Neural cell (in vitro differentiated cells): ENCODE data around the gene FHDC1. TPM values are rescaled to one million over a fixed set of nuclear protein-coding genes. Genes with fewer than 3 reads are reported as not detected.

Source experiments
- H2AFZ ChIP-seq: fragments of 200-600, 300-800 bp; sonication (generic), shearing (Covaris generic); 2 replicates; pipeline ENCODE4 v1.6.0; 2014; ENCODE audit warnings: low read depth, mild to moderate bottlenecking, antibody characterized with exemption, low read length, moderate library complexity
- H3F3A ChIP-seq: fragments of 200-600 bp; shearing (Covaris generic); 2 replicates; pipeline ENCODE4 v1.6.1; 2016; ENCODE audit warnings: mild to moderate bottlenecking, moderate library complexity, mixed read lengths, antibody characterized with exemption, low read length; ENCODE audit not compliant: insufficient read depth, poor library complexity, severe bottlenecking
- H3K27ac ChIP-seq: fragments of 200-600, 300-800 bp; sonication (generic), shearing (Covaris generic); 2 replicates; pipeline ENCODE4 v1.5.1; 2014; ENCODE audit warnings: mild to moderate bottlenecking, low read length, moderate library complexity
- H3K27me3 ChIP-seq: fragments of 300-800, 200-600 bp; sonication (generic), shearing (Covaris generic); 2 replicates; pipeline ENCODE4 v1.6.0; 2014; ENCODE audit warnings: mild to moderate bottlenecking, low read depth, low read length, moderate library complexity; ENCODE audit not compliant: insufficient read depth
- H3K36me3 ChIP-seq: fragments of 300-800, 200-600 bp; sonication (generic), shearing (Covaris generic); 2 replicates; pipeline ENCODE4 v1.5.1; 2014; ENCODE audit warnings: mild to moderate bottlenecking, antibody characterized with exemption, low read length, moderate library complexity; ENCODE audit not compliant: insufficient read depth
- H3K4me2 ChIP-seq: fragments of 300-800, 200-600 bp; sonication (generic), shearing (Covaris generic); 2 replicates; pipeline ENCODE4 v1.6.0; 2014; ENCODE audit warnings: mild to moderate bottlenecking, low read length
- H3K4me3 ChIP-seq: fragments of 300-800, 200-600 bp; sonication (generic), shearing (Covaris generic); 2 replicates; pipeline ENCODE4 v1.5.1; 2014; ENCODE audit warnings: mild to moderate bottlenecking, low read length, moderate library complexity
- H3K79me2 ChIP-seq: fragments of 200-600 bp; shearing (Covaris generic); replicated peaks from 2 replicates; pipeline ENCODE4 v1.6.0; 2014; ENCODE audit warnings: mild to moderate bottlenecking, low read length, moderate library complexity; ENCODE audit not compliant: insufficient read depth
- H3K9ac ChIP-seq: fragments of 300-800, 200-600 bp; sonication (generic), shearing (Covaris generic); 2 replicates; pipeline ENCODE4 v1.6.1; 2016; ENCODE audit warnings: mild to moderate bottlenecking, low read length, mixed read lengths
- H3K9me2 ChIP-seq: fragments of 200-600 bp; shearing (Covaris generic); 2 replicates; pipeline ENCODE4 v1.6.1; 2016; ENCODE audit warnings: mild to moderate bottlenecking, low read length, mixed read lengths; ENCODE audit not compliant: insufficient read depth
- H3K9me3 ChIP-seq: fragments of 200-600, 300-800 bp; sonication (generic), shearing (Covaris generic); 2 replicates; pipeline ENCODE4 v1.6.1; 2016; ENCODE audit warnings: mild to moderate bottlenecking, mixed run types, low read length, moderate library complexity, mixed read lengths
- H4K20me1 ChIP-seq: fragments of 200-600 bp; shearing (Covaris generic); 2 replicates; pipeline ENCODE4 v1.6.1; 2016; ENCODE audit warnings: mild to moderate bottlenecking, mixed run types; ENCODE audit not compliant: insufficient read depth
- CTCF ChIP-seq: fragments of 450-650 bp; IDR thresholded peaks from 2 replicates; pipeline ENCODE4 v1.5.1; 2014; ENCODE audit warnings: antibody characterized with exemption, mild to moderate bottlenecking, moderate library complexity; ENCODE audit not compliant: poor library complexity, severe bottlenecking
- EP300 ChIP-seq: fragments of 450-650 bp; conservative IDR thresholded peaks from 2 replicates; pipeline ENCODE4 v1.6.1; 2014; ENCODE audit warnings: antibody characterized with exemption, mild to moderate bottlenecking, moderate library complexity; ENCODE audit not compliant: poor library complexity, severe bottlenecking
- EZH2 ChIP-seq: fragments of 200-600, 300-800 bp; shearing (Covaris generic), sonication (generic); IDR thresholded peaks from 2 replicates; pipeline ENCODE4 v1.6.1; 2014; ENCODE audit warnings: antibody characterized with exemption, low read length, borderline replicate concordance, mild to moderate bottlenecking; ENCODE audit not compliant: insufficient read depth, poor library complexity, severe bottlenecking
- MXI1 ChIP-seq: fragments of 450-650 bp; conservative IDR thresholded peaks from 2 replicates; pipeline ENCODE4 v1.6.1; 2014; ENCODE audit warnings: antibody characterized with exemption, mild to moderate bottlenecking; ENCODE audit not compliant: poor library complexity, severe bottlenecking
- POLR2AphosphoS5 ChIP-seq: IDR thresholded peaks from 2 replicates; pipeline ENCODE4 v1.6.1; 2012
- RAD21 ChIP-seq: fragments of 450-650 bp; conservative IDR thresholded peaks from 2 replicates; pipeline ENCODE4 v1.6.1; 2014; ENCODE audit warnings: antibody characterized with exemption, mild to moderate bottlenecking, moderate library complexity
- REST ChIP-seq: IDR thresholded peaks from 2 replicates; pipeline ENCODE4 v1.6.1; 2012; ENCODE audit warnings: borderline replicate concordance
- SMC3 ChIP-seq: fragments of 450-650 bp; conservative IDR thresholded peaks from 2 replicates; pipeline ENCODE4 v1.6.1; 2014; ENCODE audit warnings: antibody characterized with exemption, mild to moderate bottlenecking, moderate library complexity; ENCODE audit not compliant: poor library complexity
- TAF1 ChIP-seq: IDR thresholded peaks from 2 replicates; pipeline ENCODE4 v1.6.1; 2012; ENCODE audit warnings: low read depth
- polyA plus RNA-seq: library from polyadenylated mRNA; depleted of rRNA; stranded (reverse); fragments of >200 nt; gene quantifications from 2 replicates; pipeline ENCODE4 v1.2.3, GENCODE V29; 2014

FHDC1 gene
- polyA plus RNA-seq, 1 donor from 2014 or later = 11.4 TPM

GRCh38 chr4:153004081-153004850 lies 68.1 kb downstream of the FHDC1 start:
- H3K9me3 ChIP-seq = no peaks in the 10 kb centered on the region
- no peak overlapping the region for H2AFZ ChIP-seq
- H3F3A ChIP-seq = no peaks in the 10 kb centered on the region
- H3K9ac ChIP-seq = no peak overlapping the region
- TF ChIP-seq EP300 (no peak), TAF1 (no peak), REST (no peak), RAD21 (no peak)
- H3K27me3 ChIP-seq = no peaks in the 10 kb centered on the region
- no peaks in the 10 kb centered on the region for H3K79me2 ChIP-seq
- no peaks in the 10 kb centered on the region for H3K9me2 ChIP-seq
- no peaks in the 10 kb centered on the region for H4K20me1 ChIP-seq
- H3K4me3 ChIP-seq = no peak overlapping the region
- H3K4me2 ChIP-seq = no peak overlapping the region
- H3K27ac ChIP-seq = no peak overlapping the region
- H3K36me3 ChIP-seq = no peaks in the 10 kb centered on the region

GRCh38 chr4:153005899-153006381 lies 69.8 kb downstream of the FHDC1 start:
- Histone ChIP-seq H3K4me3 (no peak overlapping the region), H2AFZ (no peak overlapping the region)
- TF ChIP-seq MXI1 (no peak), POLR2AphosphoS5 (no peak), EP300 (no peak), TAF1 (no peak), SMC3 (no peak), EZH2 (no peak), CTCF (no peak), RAD21 (no peak), REST (no peak)

More at GRCh38 chr4:153005899-153006381, 69.8 kb downstream of the FHDC1 start:
- no peaks in the 10 kb centered on the region for H3F3A ChIP-seq
- H3K9ac ChIP-seq = no peak overlapping the region
- no peaks in the 10 kb centered on the region for H3K9me3 ChIP-seq
- no peaks in the 10 kb centered on the region for H3K27me3 ChIP-seq
- H4K20me1 ChIP-seq = no peaks in the 10 kb centered on the region
- no peak overlapping the region for H3K4me2 ChIP-seq
- no peaks in the 10 kb centered on the region for H3K36me3 ChIP-seq
- no peaks in the 10 kb centered on the region for H3K9me2 ChIP-seq
- no peak overlapping the region for H3K27ac ChIP-seq
- no peaks in the 10 kb centered on the region for H3K79me2 ChIP-seq
